HEK293T (cell line): ENCODE data around the gene ADPGK.
A peak's percentile ranks its signal among the peaks of the same experiment; 100 is the strongest.

Experiments
- CTCF ChIA-PET: fragments of 350-600 bp; formaldehyde crosslinking; extraction: SDS; loops from one replicate; lab custom pipeline; 2021; ENCODE audit warnings: antibody characterized with exemption, inconsistent platforms; lab: Yijun Ruan, JAX
- POLR2A ChIA-PET: fragments of 350-600 bp; formaldehyde crosslinking; extraction: SDS; loops from one replicate; lab custom pipeline; 2020; ENCODE audit warnings: antibody characterized with exemption, inconsistent platforms; lab: Yijun Ruan, JAX
- DNase-seq: peaks from one replicate; pipeline ENCODE4 v3.0.0; 2012; ENCODE audit warnings: mixed read lengths; ENCODE audit errors: extremely low spot score
- ARNT ChIP-seq: fragments of 450-650 bp; IDR thresholded peaks from 2 replicates; pipeline ENCODE4 v1.6.1; 2017; ENCODE audit warnings: mild to moderate bottlenecking
- BHLHE40 ChIP-seq: fragments of 450-650 bp; IDR thresholded peaks from 2 replicates; pipeline ENCODE4 v1.6.1; 2016; ENCODE audit warnings: mild to moderate bottlenecking, moderate library complexity, borderline replicate concordance
- CTBP1 ChIP-seq: fragments of 450-650 bp; IDR thresholded peaks from 2 replicates; pipeline ENCODE4 v1.6.1; 2016; ENCODE audit warnings: borderline replicate concordance
- ELF4 ChIP-seq: fragments of 450-650 bp; IDR thresholded peaks from 2 replicates; pipeline ENCODE4 v1.6.1; 2017; ENCODE audit warnings: antibody characterized with exemption
- FOXA1 ChIP-seq: fragments of 450-650 bp; IDR thresholded peaks from 2 replicates; pipeline ENCODE4 v1.6.1; 2016; ENCODE audit warnings: mild to moderate bottlenecking
- FOXK2 ChIP-seq: fragments of 450-650 bp; IDR thresholded peaks from 2 replicates; pipeline ENCODE4 v1.6.1; 2016; ENCODE audit warnings: mild to moderate bottlenecking
- FOXM1 ChIP-seq: fragments of 450-650 bp; IDR thresholded peaks from 2 replicates; pipeline ENCODE4 v1.6.1; 2017; ENCODE audit warnings: mild to moderate bottlenecking, borderline replicate concordance
- HDGF ChIP-seq: fragments of 450-650 bp; IDR thresholded peaks from 2 replicates; pipeline ENCODE4 v1.6.1; 2017; ENCODE audit warnings: antibody characterized with exemption, borderline replicate concordance
- L3MBTL2 ChIP-seq: fragments of 450-650 bp; conservative IDR thresholded peaks from 2 replicates; pipeline ENCODE4 v1.6.1; 2016; ENCODE audit warnings: mild to moderate bottlenecking
- LEF1 ChIP-seq: fragments of 450-650 bp; IDR thresholded peaks from 2 replicates; pipeline ENCODE4 v1.6.1; 2017; ENCODE audit warnings: mild to moderate bottlenecking, borderline replicate concordance
- NFRKB ChIP-seq: fragments of 450-650 bp; IDR thresholded peaks from 2 replicates; pipeline ENCODE4 v1.6.1; 2016; ENCODE audit warnings: mild to moderate bottlenecking, moderate library complexity
- SP1 ChIP-seq: fragments of 450-650 bp; IDR thresholded peaks from 2 replicates; pipeline ENCODE4 v1.6.1; 2017
- SUZ12 ChIP-seq: fragments of 450-650 bp; IDR thresholded peaks from 2 replicates; pipeline ENCODE4 v1.6.1; 2016; ENCODE audit warnings: mild to moderate bottlenecking
- TARDBP ChIP-seq: fragments of 450-650 bp; IDR thresholded peaks from 2 replicates; pipeline ENCODE4 v1.6.1; 2016
- ZNF384 ChIP-seq: fragments of 450-650 bp; IDR thresholded peaks from 2 replicates; pipeline ENCODE4 v1.6.1; 2016
- TF ChIP-seq, protein P1 (sequence below): fragments of 450-650 bp; IDR thresholded peaks from 2 replicates; pipeline ENCODE4 v1.6.1; 2016

ADPGK gene

DNA sequence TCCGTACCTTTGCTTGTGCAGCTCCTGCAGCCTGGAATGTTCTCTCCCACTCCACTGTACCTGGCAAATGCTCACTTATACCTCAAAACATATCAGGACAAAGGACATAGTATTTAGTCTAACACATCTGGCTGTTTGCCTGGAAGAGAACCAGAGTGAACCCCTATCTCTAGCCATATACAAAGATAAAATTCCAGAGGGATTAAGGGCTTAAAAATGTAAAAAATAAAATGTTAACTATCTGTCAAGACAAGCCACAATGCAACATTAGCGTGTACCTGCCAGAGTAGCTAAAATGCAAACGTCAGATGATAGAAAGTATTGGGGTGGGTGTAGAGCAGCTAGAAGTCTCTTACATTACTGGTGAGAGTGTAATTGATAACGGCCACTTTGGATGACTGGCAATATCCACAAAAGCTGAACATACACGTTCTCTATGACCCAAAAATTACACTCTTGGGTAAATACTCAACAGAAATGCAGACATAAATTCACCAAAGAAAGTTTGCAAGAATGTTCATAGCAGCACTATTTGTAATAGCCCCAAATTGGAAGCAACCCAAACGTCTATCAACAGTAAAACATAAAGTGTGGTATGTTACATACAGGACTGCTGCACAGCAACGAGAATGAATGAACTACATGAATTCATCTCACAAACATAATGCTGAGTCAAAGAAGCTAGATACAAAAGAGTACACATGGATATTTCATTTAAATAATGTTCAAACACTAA, 18.2 kb upstream of the ADPGK start:
- no peak for DNase-seq
- TF ChIP-seq CTBP1 (no peak), LEF1 (no peak), ZNF384 (no peak), TARDBP (no peak), ARNT (no peak), NFRKB (no peak), FOXA1 (no peak), HDGF (no peak), ELF4 (no peak), FOXM1 (no peak), L3MBTL2 (no peak), BHLHE40 (no peak), FOXK2 (no peak), SP1 (no peak)
- TF ChIP-seq, protein P1, sequence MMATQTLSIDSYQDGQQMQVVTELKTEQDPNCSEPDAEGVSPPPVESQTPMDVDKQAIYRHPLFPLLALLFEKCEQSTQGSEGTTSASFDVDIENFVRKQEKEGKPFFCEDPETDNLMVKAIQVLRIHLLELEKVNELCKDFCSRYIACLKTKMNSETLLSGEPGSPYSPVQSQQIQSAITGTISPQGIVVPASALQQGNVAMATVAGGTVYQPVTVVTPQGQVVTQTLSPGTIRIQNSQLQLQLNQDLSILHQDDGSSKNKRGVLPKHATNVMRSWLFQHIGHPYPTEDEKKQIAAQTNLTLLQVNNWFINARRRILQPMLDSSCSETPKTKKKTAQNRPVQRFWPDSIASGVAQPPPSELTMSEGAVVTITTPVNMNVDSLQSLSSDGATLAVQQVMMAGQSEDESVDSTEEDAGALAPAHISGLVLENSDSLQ: no peak
- ChIA-PET POLR2A (no interaction called here), CTCF (no interaction called here)

DNA sequence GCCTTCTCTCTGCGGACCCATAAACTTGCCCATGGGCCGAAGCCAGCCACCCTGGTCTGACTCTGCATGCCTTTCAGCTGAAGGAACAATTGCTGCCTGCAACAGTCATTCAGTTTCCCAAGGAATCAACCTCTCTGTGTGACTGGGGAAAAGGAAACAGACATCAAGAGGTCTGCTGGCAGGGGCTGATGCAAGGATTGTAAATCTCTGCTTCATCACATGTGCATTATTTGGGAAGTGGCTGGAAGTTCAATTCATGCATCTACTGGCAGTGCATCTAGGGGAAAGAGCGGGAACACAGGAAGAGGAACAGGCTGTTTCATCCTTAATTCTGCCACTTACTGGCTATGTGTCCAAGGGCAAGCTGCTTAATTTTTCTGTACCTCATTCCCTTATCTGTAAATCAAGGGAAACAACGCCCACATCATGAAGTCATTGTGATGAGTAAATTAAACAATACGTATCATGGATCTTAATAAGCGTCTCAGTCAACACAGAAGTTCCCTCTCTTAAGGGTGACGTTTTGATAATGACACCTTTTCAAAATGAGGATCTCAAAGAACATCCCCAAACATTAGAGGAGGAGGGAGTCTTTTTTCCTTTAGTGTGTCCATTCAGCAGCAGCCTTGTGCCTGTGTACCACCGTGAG, 17.4 kb upstream of the ADPGK start:
- CTCF ChIA-PET: interaction anchor here (1.3 kb wide), 1 partner anchor 277 kb away, joined by 3 read pairs; no protein-coding TSS in a partner anchor
- DNase-seq: no peak
- POLR2A ChIA-PET: no interaction called here
- TF ChIP-seq FOXA1: no peak
- no peak; the same call in 1 of the 2 replicates for TF ChIP-seq L3MBTL2

DNA sequence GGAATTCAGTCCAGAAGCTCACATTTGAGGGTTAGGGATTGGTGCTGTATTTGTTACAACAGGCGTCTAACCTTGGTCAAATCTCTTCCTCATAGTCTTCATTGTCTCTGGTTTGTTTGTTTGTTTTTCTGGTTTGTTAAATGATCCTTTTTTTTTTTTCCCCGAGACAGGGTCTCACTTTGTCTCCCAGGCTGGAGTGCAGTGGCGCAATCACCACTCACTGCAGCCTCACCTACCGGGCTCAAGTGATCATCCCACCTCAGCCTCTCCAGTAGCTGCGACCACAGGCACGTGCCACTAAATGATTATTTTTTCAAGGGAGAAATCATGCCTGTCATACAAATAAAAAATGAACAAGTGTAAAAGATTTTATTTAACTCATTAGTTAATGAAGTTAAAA, 14.3 kb upstream of the ADPGK start:
- no peak for DNase-seq
- POLR2A ChIA-PET: interaction anchor here (0.7 to 1.2 kb wide), 3 partner anchors 8 to 255 kb away, joined by 3 to 5 read pairs (median 5); partner anchors contain the start of gene ADPGK
- CTCF ChIA-PET: interaction anchor here (0.6 to 1.3 kb wide), 2 partner anchors 284 to 446 kb away, joined by 4 read pairs; no protein-coding TSS in a partner anchor
- TF ChIP-seq FOXM1 (no peak), CTBP1 (no peak), ZNF384 (peak; percentile 42; the same call in 1 of the 2 replicates)

DNA sequence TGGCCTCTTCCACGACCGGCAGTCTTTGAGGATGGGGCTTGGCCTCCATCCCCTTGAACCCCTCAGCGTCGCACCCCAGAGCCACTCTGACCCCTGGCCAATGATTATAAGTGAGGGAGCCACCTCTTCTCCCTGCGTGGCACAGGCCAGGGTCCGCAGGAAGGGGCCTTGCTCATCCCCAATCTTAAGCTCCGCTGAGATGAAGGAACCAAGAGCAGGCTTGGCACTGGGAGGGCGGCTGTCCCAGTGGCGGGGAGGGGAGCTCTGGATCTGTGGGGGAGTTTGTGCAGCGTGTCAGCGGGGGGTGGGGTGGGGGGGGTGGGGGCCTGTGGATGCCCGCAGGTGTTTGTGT, 13.8 kb upstream of the ADPGK start:
- TF ChIP-seq BHLHE40 (no peak), L3MBTL2 (peak; percentile 36; the same call in 1 of the 2 replicates)
- ChIA-PET POLR2A (interaction anchor here (0.7 to 1.2 kb wide), 3 partner anchors 8 to 256 kb away, joined by 3 to 5 read pairs (median 5); partner anchors contain the start of gene ADPGK), CTCF (interaction anchor here (0.6 to 1.3 kb wide), 2 partner anchors 285 to 447 kb away, joined by 4 read pairs; no protein-coding TSS in a partner anchor)
- DNase-seq: no peak

DNA sequence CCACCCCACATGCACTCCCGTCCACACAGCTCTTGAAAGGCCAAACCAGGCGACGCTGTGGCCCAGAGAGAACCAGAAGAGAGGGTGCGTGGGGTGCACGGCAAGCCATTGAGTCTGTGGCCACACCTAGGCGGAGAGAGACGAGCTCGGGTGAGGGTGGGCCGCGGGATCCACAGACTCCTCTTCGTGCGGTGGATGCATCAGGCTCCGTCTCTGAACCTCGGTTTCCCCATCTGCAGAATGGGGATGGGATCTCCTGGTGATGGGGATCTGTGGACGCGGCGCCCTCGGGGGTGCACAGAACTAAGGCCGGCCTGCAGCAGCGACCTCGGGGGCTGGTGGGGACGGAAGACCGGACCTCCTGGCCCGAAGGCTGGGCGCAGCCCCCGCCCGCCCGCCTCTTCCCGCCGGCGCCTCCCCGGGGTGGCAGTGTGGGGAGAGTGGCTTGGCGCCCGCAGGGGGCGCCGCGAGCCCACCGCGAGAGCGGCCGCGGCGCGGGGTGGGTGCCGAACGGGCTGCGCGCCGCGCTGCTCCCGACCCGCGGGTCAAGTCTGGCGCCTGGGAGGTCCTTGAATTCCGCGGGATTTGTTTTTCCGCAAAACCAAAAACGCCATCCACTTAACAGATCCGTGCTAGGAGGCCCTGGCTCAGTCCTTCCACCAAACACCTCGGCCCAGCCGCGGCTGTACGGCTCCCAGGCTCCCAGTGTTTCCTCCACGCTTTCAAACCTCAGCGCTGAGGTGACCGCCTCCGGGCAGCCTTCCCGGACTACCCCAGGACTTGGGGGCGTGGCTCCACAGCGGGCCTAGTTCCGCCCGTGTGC, 13.2 kb upstream of the ADPGK start:
- ChIA-PET POLR2A (interaction anchor here (1.6 kb wide), 1 partner anchor 254 kb away, joined by 3 read pairs; no protein-coding TSS in a partner anchor), CTCF (interaction anchor here (0.5 to 1.3 kb wide), 2 partner anchors 361 to 447 kb away, joined by 3 to 4 read pairs; no protein-coding TSS in a partner anchor)
- peak; percentile 82 for DNase-seq
- TF ChIP-seq ARNT: no peak
- 0 out of 2 replicates have a peak, but pooled peaks have one; percentile 26 for TF ChIP-seq TARDBP
- no peak for TF ChIP-seq ZNF384
- TF ChIP-seq FOXM1: peak; percentile 73

DNA sequence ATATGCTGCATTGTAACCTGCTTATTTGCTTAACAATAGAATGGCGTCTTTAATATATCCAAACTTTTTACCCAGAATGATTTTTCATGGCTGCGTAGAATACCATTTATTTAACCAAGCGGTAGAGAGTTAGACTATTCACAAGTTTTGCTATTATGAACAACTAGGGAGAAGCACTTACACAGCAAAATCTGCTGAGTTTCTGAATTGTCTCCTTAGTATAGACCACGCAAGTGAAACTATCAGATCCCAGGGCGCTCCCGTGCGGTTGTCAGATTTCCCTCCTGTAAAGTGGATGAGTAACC, 12.6 kb upstream of the ADPGK start:
- ChIA-PET POLR2A (interaction anchor here (1.6 kb wide), 1 partner anchor 254 kb away, joined by 3 read pairs; no protein-coding TSS in a partner anchor), CTCF (interaction anchor here (0.5 to 0.7 kb wide), 2 partner anchors 18 to 362 kb away, joined by 3 read pairs; no protein-coding TSS in a partner anchor)
- TF ChIP-seq FOXM1 (no peak), FOXA1 (no peak), NFRKB (no peak), LEF1 (no peak), ARNT (no peak)
- DNase-seq: no peak

DNA sequence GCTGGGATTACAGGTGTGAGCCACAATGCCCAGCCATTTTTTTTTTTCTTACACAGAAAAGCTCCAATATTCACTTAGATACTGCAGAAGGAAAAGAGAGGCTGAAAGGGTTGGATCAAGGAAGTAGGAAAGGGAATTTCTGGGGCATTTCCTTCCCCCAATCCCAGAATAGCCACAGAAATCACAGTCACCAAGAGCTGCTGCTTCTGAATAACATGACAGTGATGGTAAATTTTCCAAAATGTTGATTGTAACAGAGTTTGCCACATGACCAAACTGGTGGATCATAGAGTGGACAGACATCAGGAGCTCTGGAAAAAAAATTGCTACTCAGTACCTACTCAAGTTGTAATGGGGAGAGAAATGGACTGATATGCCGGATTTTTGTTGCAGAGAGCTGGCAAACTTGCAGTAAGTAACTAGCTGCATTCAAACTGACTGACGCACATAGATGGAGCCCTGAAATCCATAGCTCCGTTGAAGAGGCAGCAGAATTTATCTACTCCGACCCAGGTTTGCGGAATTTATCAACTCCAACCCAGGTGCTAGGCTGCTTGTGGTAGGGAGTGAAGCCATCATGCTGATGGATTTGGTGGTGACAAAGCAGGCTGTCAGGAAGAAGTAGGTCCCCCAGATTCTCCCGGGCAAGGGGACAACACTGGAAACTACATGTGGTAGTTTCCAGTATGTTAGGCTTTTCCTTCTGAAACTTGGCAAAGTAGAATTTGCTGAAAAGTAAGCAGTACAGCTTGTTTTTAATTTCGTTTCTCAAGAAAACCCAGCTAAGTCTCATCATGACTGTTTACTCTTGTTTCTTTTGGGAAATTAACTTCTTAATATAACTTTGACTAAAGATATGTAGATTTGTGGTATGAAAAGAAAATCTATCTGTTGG, 10.5 kb upstream of the ADPGK start:
- POLR2A ChIA-PET: interaction anchor here (0.9 to 2.4 kb wide), 2 partner anchors 10 to 288 kb away, joined by 3 to 11 read pairs; partner anchors contain the start of gene ADPGK
- no peak for DNase-seq
- CTCF ChIA-PET: interaction anchor here (1.1 kb wide), 1 partner anchor 72 kb away, joined by 3 read pairs; no protein-coding TSS in a partner anchor
- TF ChIP-seq BHLHE40: no peak
- no peak for TF ChIP-seq ZNF384
- TF ChIP-seq, protein P1: no peak
- no peak for TF ChIP-seq SUZ12
- no peak for TF ChIP-seq LEF1
